Naive thymus-derived CD8-positive, alpha-beta T cell (primary cell): ENCODE data around the gene ZNF467. TPM values are rescaled to one million over a fixed set of nuclear protein-coding genes. Genes with fewer than 3 reads are reported as not detected.

ENCODE experiments used
- ATAC-seq, 2 donors: fragments of 150-1000 bp; cut with Tn5 transposase in 1 of 2; sonication (Bioruptor Pico), chemical (Tn5 transposase) in 1 of 2; 1 replicate in 1 of 2; 2 replicates in 1 of 2; pipeline ENCODE4 v1.10.0; 2021; ENCODE audit warnings: mild to moderate bottlenecking in 2 of 2, moderate library complexity in 2 of 2
- POLR2A ChIA-PET: fragments of 350-600 bp; sonication (Branson Sonifier 250); formaldehyde crosslinking; loops from one replicate; lab custom pipeline; 2021; ENCODE audit warnings: antibody characterized with exemption; lab: Charles Lee
- DNase-seq, 10 donors: peaks; one replicate each; pipeline versions ENCODE4 v3.0.0 to v3.0.0-alpha.2; 2020 to 2022
- H3K27ac Mint-ChIP-seq, 10 donors: one replicate each; pipeline ENCODE4 v1.8.0; 2020 to 2022; ENCODE audit warnings: mild to moderate bottlenecking in 10 of 10, mixed read lengths in 10 of 10, moderate library complexity in 4 of 10, inconsistent platforms in 1 of 10
- H3K27me3 Mint-ChIP-seq, 5 donors: one replicate each; pipeline ENCODE4 v1.8.0; 2021 to 2022; ENCODE audit warnings: mixed read lengths in 5 of 5
- H3K36me3 Mint-ChIP-seq, 3 donors: one replicate each; pipeline ENCODE4 v1.8.0; 2020 to 2022; ENCODE audit warnings: mixed read lengths in 3 of 3, mild to moderate bottlenecking in 2 of 3, inconsistent platforms in 1 of 3
- H3K4me1 Mint-ChIP-seq, 4 donors: one replicate each; pipeline ENCODE4 v1.8.0; 2021 to 2022; ENCODE audit warnings: mixed read lengths in 4 of 4
- H3K4me3 Mint-ChIP-seq, 10 donors: one replicate each; pipeline ENCODE4 v1.8.0; 2020 to 2022; ENCODE audit warnings: mild to moderate bottlenecking in 10 of 10, mixed read lengths in 10 of 10, moderate library complexity in 6 of 10, inconsistent platforms in 1 of 10
- H3K9me3 Mint-ChIP-seq, 9 donors: one replicate each; pipeline ENCODE4 v1.8.0; 2020 to 2022; ENCODE audit warnings: mixed read lengths in 9 of 9, mild to moderate bottlenecking in 3 of 9, inconsistent platforms in 1 of 9, moderate library complexity in 1 of 9
- polyA plus RNA-seq, 3 donors: library from polyadenylated mRNA; unstranded; fragments of 300-500 nt; fragmentation: Illumina TruSeq; gene quantifications; one replicate each; pipeline ENCODE4 v1.2.3, GENCODE V29; 2021
- total RNA-seq, 8 experiments: library from RNA in 2 of 8; stranded (reverse) in 2 of 8; gene quantifications; one replicate each; pipeline ENCODE4 v1.2.3 and lab custom pipeline; 2021 to 2026

Gene ZNF467
- total and polyA plus RNA-seq, 5 experiments from 2014 or later = 0.88 to 4.8 (median 2.4) TPM

- peak overlapping the region in 1 of 10 donors; percentile 2 for H3K27ac Mint-ChIP-seq
- H3K36me3 Mint-ChIP-seq = no peaks in the 10 kb centered on the region
- DNase-seq (no peak), ATAC-seq (no peak)
- H3K4me1 Mint-ChIP-seq = peaks cover 0 to 2% (median 0%) of the 10 kb centered on the region in 4 donors
- POLR2A ChIA-PET = no interaction called here
- no peak overlapping the region for H3K4me3 Mint-ChIP-seq
- H3K27me3 Mint-ChIP-seq = no peaks in the 10 kb centered on the region
- no peaks in the 10 kb centered on the region for H3K9me3 Mint-ChIP-seq
Observed at GRCh38 chr7:149801002-149801566, 27.7 kb upstream of the ZNF467 start.

GRCh38 chr7:149800169-149800555 lies 26.8 kb upstream of the ZNF467 start:
- H3K27me3 Mint-ChIP-seq = no peaks in the 10 kb centered on the region
- H3K36me3 Mint-ChIP-seq = no peaks in the 10 kb centered on the region
- no peak overlapping the region for H3K4me3 Mint-ChIP-seq
- no peaks in the 10 kb centered on the region for H3K9me3 Mint-ChIP-seq
- H3K4me1 Mint-ChIP-seq = peaks cover 0 to 2% (median 0%) of the 10 kb centered on the region in 4 donors
- POLR2A ChIA-PET = no interaction called here
- DNase-seq = no peak
- peak overlapping the region in 1 of 10 donors; percentile 74 for H3K27ac Mint-ChIP-seq
- ATAC-seq = no peak

GRCh38 chr7:149799397-149800168 lies 26.2 kb upstream of the ZNF467 start:
- no peaks in the 10 kb centered on the region for H3K36me3 Mint-ChIP-seq
- H3K27me3 Mint-ChIP-seq = no peaks in the 10 kb centered on the region
- ATAC-seq (peak; percentile 77 to 88), DNase-seq (peak; percentile 40 to 85 (median 64))
- H3K4me1 Mint-ChIP-seq = peaks cover 0 to 2% (median 0%) of the 10 kb centered on the region in 4 donors
- no peak overlapping the region for H3K4me3 Mint-ChIP-seq
- POLR2A ChIA-PET = no interaction called here
- peak overlapping the region in 2 of 10 donors; percentile 37 to 74 for H3K27ac Mint-ChIP-seq
- no peaks in the 10 kb centered on the region for H3K9me3 Mint-ChIP-seq

- H3K36me3 Mint-ChIP-seq = no peaks in the 10 kb centered on the region
- H3K27me3 Mint-ChIP-seq = peaks cover 0 to 5% (median 2%) of the 10 kb centered on the region in 5 donors
- ATAC-seq (no peak), DNase-seq (no peak)
- H3K27ac Mint-ChIP-seq = no peak overlapping the region
- no peak overlapping the region for H3K4me3 Mint-ChIP-seq
- no peaks in the 10 kb centered on the region for H3K9me3 Mint-ChIP-seq
- peaks cover 0 to 2% (median 0%) of the 10 kb centered on the region in 4 donors for H3K4me1 Mint-ChIP-seq
- POLR2A ChIA-PET = no interaction called here
Observed at GRCh38 chr7:149797771-149798170, 24.4 kb upstream of the ZNF467 start.

GRCh38 chr7:149796287-149796860 lies 23.0 kb upstream of the ZNF467 start:
- DNase-seq (no peak), ATAC-seq (no peak)
- POLR2A ChIA-PET = no interaction called here
- H3K4me3 Mint-ChIP-seq = no peak overlapping the region
- H3K27ac Mint-ChIP-seq = no peak overlapping the region
- no peaks in the 10 kb centered on the region for H3K36me3 Mint-ChIP-seq
- H3K9me3 Mint-ChIP-seq = no peaks in the 10 kb centered on the region
- peaks cover 0 to 16% (median 3%) of the 10 kb centered on the region in 5 donors for H3K27me3 Mint-ChIP-seq
- peaks cover 0 to 2% (median 0%) of the 10 kb centered on the region in 4 donors for H3K4me1 Mint-ChIP-seq

- no peak for DNase-seq
- no peaks in the 10 kb centered on the region for H3K9me3 Mint-ChIP-seq
- H3K27ac Mint-ChIP-seq = no peak overlapping the region
- H3K4me1 Mint-ChIP-seq = peaks cover 0 to 2% (median under 1%) of the 10 kb centered on the region in 4 donors
- POLR2A ChIA-PET = no interaction called here
- no peak for ATAC-seq
- H3K4me3 Mint-ChIP-seq = no peak overlapping the region
- peaks cover 0 to 27% (median 5%) of the 10 kb centered on the region in 5 donors for H3K27me3 Mint-ChIP-seq
- no peaks in the 10 kb centered on the region for H3K36me3 Mint-ChIP-seq
Observed at GRCh38 chr7:149795126-149795525, 21.7 kb upstream of the ZNF467 start.

GRCh38 chr7:149794661-149795060 lies 21.3 kb upstream of the ZNF467 start:
- Mint-ChIP-seq H3K27ac (no peak overlapping the region), H3K4me1 (peaks cover 0 to 4% (median 2%) of the 10 kb centered on the region in 4 donors), H3K27me3 (peaks cover 3 to 31% (median 9%) of the 10 kb centered on the region in 5 donors), H3K4me3 (no peak overlapping the region), H3K9me3 (no peaks in the 10 kb centered on the region), H3K36me3 (no peaks in the 10 kb centered on the region)
- DNase-seq (no peak), ATAC-seq (no peak)
- POLR2A ChIA-PET = no interaction called here

GRCh38 chr7:149793261-149793660 lies 19.9 kb upstream of the ZNF467 start:
- POLR2A ChIA-PET = no interaction called here

GRCh38 chr7:149792220-149792595 lies 18.8 kb upstream of the ZNF467 start:
- Mint-ChIP-seq H3K4me1 (peaks cover 0 to 4% (median 3%) of the 10 kb centered on the region in 4 donors), H3K27me3 (peaks cover 3 to 38% (median 12%) of the 10 kb centered on the region in 5 donors), H3K27ac (no peak overlapping the region), H3K4me3 (peak overlapping the region in 1 of 10 donors; percentile 6), H3K9me3 (no peaks in the 10 kb centered on the region), H3K36me3 (no peaks in the 10 kb centered on the region)
- POLR2A ChIA-PET = no interaction called here
- ATAC-seq (no peak), DNase-seq (no peak)

More at GRCh38 chr7:149793261-149793660, 19.9 kb upstream of the ZNF467 start:
- ATAC-seq = no peak
- no peaks in the 10 kb centered on the region for H3K9me3 Mint-ChIP-seq
- peaks cover 3 to 38% (median 12%) of the 10 kb centered on the region in 5 donors for H3K27me3 Mint-ChIP-seq
- H3K36me3 Mint-ChIP-seq = no peaks in the 10 kb centered on the region
- H3K4me1 Mint-ChIP-seq = peaks cover 0 to 4% (median 2%) of the 10 kb centered on the region in 4 donors
- DNase-seq = no peak
- H3K27ac Mint-ChIP-seq = no peak overlapping the region
- no peak overlapping the region for H3K4me3 Mint-ChIP-seq

- H3K4me3 Mint-ChIP-seq = no peak overlapping the region
- no peak for ATAC-seq
- H3K4me1 Mint-ChIP-seq = peaks cover 0 to 4% (median 3%) of the 10 kb centered on the region in 4 donors
- H3K27me3 Mint-ChIP-seq = peaks cover 3 to 38% (median 12%) of the 10 kb centered on the region in 5 donors
- no peak for DNase-seq
- POLR2A ChIA-PET = no interaction called here
- H3K9me3 Mint-ChIP-seq = no peaks in the 10 kb centered on the region
- H3K27ac Mint-ChIP-seq = no peak overlapping the region
- H3K36me3 Mint-ChIP-seq = no peaks in the 10 kb centered on the region
Observed at GRCh38 chr7:149791411-149792219, 18.2 kb upstream of the ZNF467 start.

GRCh38 chr7:149790754-149791360 lies 17.5 kb upstream of the ZNF467 start:
- H3K9me3 Mint-ChIP-seq = no peaks in the 10 kb centered on the region
- POLR2A ChIA-PET = no interaction called here
- H3K4me3 Mint-ChIP-seq = peak overlapping the region in 2 of 10 donors; percentile 4 to 38
- no peak overlapping the region for H3K27ac Mint-ChIP-seq
- peaks cover 3 to 38% (median 12%) of the 10 kb centered on the region in 5 donors for H3K27me3 Mint-ChIP-seq
- H3K4me1 Mint-ChIP-seq = peaks cover 0 to 4% (median 3%) of the 10 kb centered on the region in 4 donors
- DNase-seq = no peak
- no peaks in the 10 kb centered on the region for H3K36me3 Mint-ChIP-seq
- no peak for ATAC-seq

- peak overlapping the region in 2 of 10 donors; percentile 45 to 46 for H3K4me3 Mint-ChIP-seq
- POLR2A ChIA-PET = no interaction called here
- peak; percentile 31 to 70 for ATAC-seq
Observed at GRCh38 chr7:149790146-149790548, 16.8 kb upstream of the ZNF467 start.

More at GRCh38 chr7:149790146-149790548, 16.8 kb upstream of the ZNF467 start:
- Mint-ChIP-seq H3K9me3 (no peaks in the 10 kb centered on the region), H3K4me1 (peaks cover 0 to 4% (median 3%) of the 10 kb centered on the region in 4 donors), H3K27me3 (peaks cover 3 to 38% (median 12%) of the 10 kb centered on the region in 5 donors), H3K36me3 (no peaks in the 10 kb centered on the region), H3K27ac (no peak overlapping the region)
- DNase-seq = peak in 7 of 10 donors; percentile 23 to 50 (median 34)
